ENCODE data around the gene STOML2. TPM values are rescaled to one million over a fixed set of nuclear protein-coding genes. Genes with fewer than 3 reads are reported as not detected.
A peak's percentile ranks its signal among the peaks of the same experiment; 100 is the strongest.

Gene STOML2
- total RNA-seq, 1 experiment from 2014 or later: 214 TPM

DNA sequence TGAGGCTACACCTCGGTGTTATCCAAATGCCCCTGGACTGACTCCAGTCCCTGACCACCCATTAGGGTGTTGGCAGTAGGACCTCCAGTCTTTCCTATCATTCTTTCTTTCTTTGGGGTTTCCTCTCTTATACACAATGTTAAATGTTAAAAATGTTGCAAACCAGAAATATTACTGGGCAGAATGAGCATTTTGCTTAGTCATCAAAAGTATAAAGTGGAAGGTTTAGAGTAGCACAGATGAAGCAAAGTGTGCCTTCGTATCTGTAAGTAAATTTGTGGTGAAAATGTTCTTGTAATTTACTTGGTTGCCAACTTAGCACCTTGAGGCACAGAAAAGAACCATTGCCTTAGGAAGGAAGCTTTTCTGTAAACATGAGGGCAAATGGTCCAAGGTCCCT lies 37.2 kb upstream of the STOML2 start:
- Mint-ChIP-seq H3K4me3 (no peak overlapping the region), H3K36me3 (peaks cover 34% of the 10 kb centered on the region), H3K27ac (no peak overlapping the region), H3K9me3 (peaks cover 48% of the 10 kb centered on the region), H3K27me3 (ENCODE audit: low read depth) (peaks cover 13% of the 10 kb centered on the region), H3K4me1 (no peaks in the 10 kb centered on the region)
- DNase-seq (ENCODE audit: low spot score) (no peak), ATAC-seq (no peak)
- CTCF ChIA-PET: interaction anchor here (1.2 kb wide), 1 partner anchor 21 kb away, joined by 4 read pairs; the partner anchor contains the start of gene UNC13B
- POLR2A ChIA-PET: interaction anchor here (0.5 kb wide), 1 partner anchor 956 kb away, joined by 5 read pairs; no protein-coding TSS in a partner anchor
- TF ChIP-seq, protein P1, sequence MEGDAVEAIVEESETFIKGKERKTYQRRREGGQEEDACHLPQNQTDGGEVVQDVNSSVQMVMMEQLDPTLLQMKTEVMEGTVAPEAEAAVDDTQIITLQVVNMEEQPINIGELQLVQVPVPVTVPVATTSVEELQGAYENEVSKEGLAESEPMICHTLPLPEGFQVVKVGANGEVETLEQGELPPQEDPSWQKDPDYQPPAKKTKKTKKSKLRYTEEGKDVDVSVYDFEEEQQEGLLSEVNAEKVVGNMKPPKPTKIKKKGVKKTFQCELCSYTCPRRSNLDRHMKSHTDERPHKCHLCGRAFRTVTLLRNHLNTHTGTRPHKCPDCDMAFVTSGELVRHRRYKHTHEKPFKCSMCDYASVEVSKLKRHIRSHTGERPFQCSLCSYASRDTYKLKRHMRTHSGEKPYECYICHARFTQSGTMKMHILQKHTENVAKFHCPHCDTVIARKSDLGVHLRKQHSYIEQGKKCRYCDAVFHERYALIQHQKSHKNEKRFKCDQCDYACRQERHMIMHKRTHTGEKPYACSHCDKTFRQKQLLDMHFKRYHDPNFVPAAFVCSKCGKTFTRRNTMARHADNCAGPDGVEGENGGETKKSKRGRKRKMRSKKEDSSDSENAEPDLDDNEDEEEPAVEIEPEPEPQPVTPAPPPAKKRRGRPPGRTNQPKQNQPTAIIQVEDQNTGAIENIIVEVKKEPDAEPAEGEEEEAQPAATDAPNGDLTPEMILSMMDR (IDR thresholded peaks at IDR 0.05): 0 out of 2 replicates have a peak, but pooled peaks have one; percentile 36
- TF ChIP-seq, protein P2, sequence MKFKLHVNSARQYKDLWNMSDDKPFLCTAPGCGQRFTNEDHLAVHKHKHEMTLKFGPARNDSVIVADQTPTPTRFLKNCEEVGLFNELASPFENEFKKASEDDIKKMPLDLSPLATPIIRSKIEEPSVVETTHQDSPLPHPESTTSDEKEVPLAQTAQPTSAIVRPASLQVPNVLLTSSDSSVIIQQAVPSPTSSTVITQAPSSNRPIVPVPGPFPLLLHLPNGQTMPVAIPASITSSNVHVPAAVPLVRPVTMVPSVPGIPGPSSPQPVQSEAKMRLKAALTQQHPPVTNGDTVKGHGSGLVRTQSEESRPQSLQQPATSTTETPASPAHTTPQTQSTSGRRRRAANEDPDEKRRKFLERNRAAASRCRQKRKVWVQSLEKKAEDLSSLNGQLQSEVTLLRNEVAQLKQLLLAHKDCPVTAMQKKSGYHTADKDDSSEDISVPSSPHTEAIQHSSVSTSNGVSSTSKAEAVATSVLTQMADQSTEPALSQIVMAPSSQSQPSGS (CRISPR knock-in tag; IDR thresholded peaks at IDR 0.05; ENCODE audit: borderline replicate concordance, low read depth): no peak

DNA sequence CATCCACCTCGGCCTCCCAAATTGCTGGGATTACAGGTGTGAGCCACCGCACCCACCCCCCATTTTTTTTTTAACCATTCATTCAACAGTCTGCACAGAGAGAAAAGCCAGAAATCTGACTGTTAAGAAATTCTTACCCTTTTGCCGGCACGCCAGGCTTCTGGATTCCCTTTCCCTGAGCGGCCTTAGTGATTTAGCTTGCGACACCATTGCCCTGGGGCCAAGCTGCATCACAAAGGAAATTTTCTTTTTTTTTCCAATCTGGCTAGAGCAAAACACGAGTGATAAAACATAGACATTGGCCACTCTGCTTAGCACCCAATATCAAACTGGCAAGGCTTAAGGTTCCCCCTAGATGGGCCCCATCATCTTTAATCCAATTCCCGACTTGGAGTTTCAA lies 33.9 kb upstream of the STOML2 start:
- peaks cover 52% of the 10 kb centered on the region for H3K9me3 Mint-ChIP-seq
- no peak overlapping the region for H3K4me3 Mint-ChIP-seq
- peaks cover 5% of the 10 kb centered on the region for H3K27me3 Mint-ChIP-seq (ENCODE audit: low read depth)
- H3K36me3 Mint-ChIP-seq: peaks cover 30% of the 10 kb centered on the region
- H3K4me1 Mint-ChIP-seq: no peaks in the 10 kb centered on the region
- TF ChIP-seq EMX1 (CRISPR knock-in tag; IDR thresholded peaks at IDR 0.05) (no peak), ZNF138 (CRISPR knock-in tag; conservative IDR thresholded peaks at IDR 0.05) (no peak), ZNF317 (CRISPR knock-in tag; IDR thresholded peaks at IDR 0.05; ENCODE audit: borderline replicate concordance, low read depth) (no peak), USF1 (CRISPR knock-in tag; IDR thresholded peaks at IDR 0.05) (no peak)
- no peak overlapping the region for H3K27ac Mint-ChIP-seq
- ChIA-PET CTCF (no interaction called here), POLR2A (interaction anchor here (0.7 kb wide), 1 partner anchor 458 kb away, joined by 4 read pairs; no protein-coding TSS in a partner anchor)
- DNase-seq (ENCODE audit: low spot score) (no peak), ATAC-seq (no peak)

GRCh38 chr9:35135988-35136387 lies 33.1 kb upstream of the STOML2 start:
- Mint-ChIP-seq H3K36me3 (peaks cover 27% of the 10 kb centered on the region), H3K4me1 (no peaks in the 10 kb centered on the region), H3K9me3 (peaks cover 50% of the 10 kb centered on the region), H3K27me3 (ENCODE audit: low read depth) (peaks cover 5% of the 10 kb centered on the region), H3K27ac (no peak overlapping the region), H3K4me3 (no peak overlapping the region)
- DNase-seq (ENCODE audit: low spot score) (no peak), ATAC-seq (no peak)
- POLR2A ChIA-PET: no interaction called here
- CTCF ChIA-PET: interaction anchor here (0.5 to 2.0 kb wide), 3 partner anchors 11 to 20 kb away, joined by 3 to 6 read pairs (median 4); partner anchors contain the start of gene ATOSB
- TF ChIP-seq NR2C2 (CRISPR knock-in tag; IDR thresholded peaks at IDR 0.05) (no peak), ZNF263 (CRISPR knock-in tag; IDR thresholded peaks at IDR 0.05; ENCODE audit: low read depth) (no peak), ELF4 (CRISPR knock-in tag; IDR thresholded peaks at IDR 0.05; ENCODE audit: low read depth) (no peak), ZNF317 (CRISPR knock-in tag; IDR thresholded peaks at IDR 0.05; ENCODE audit: borderline replicate concordance, low read depth) (no peak), GABPB1 (CRISPR knock-in tag; IDR thresholded peaks at IDR 0.05) (no peak)
- TF ChIP-seq, protein P3, sequence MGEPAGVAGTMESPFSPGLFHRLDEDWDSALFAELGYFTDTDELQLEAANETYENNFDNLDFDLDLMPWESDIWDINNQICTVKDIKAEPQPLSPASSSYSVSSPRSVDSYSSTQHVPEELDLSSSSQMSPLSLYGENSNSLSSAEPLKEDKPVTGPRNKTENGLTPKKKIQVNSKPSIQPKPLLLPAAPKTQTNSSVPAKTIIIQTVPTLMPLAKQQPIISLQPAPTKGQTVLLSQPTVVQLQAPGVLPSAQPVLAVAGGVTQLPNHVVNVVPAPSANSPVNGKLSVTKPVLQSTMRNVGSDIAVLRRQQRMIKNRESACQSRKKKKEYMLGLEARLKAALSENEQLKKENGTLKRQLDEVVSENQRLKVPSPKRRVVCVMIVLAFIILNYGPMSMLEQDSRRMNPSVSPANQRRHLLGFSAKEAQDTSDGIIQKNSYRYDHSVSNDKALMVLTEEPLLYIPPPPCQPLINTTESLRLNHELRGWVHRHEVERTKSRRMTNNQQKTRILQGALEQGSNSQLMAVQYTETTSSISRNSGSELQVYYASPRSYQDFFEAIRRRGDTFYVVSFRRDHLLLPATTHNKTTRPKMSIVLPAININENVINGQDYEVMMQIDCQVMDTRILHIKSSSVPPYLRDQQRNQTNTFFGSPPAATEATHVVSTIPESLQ (CRISPR knock-in tag; IDR thresholded peaks at IDR 0.05): no peak

GRCh38 chr9:35134920-35135319 lies 32.0 kb upstream of the STOML2 start:
- no peak overlapping the region for H3K4me3 Mint-ChIP-seq
- no peak for ATAC-seq
- no peak for DNase-seq (ENCODE audit: low spot score)
- no peak overlapping the region for H3K27ac Mint-ChIP-seq
- H3K4me1 Mint-ChIP-seq: no peaks in the 10 kb centered on the region
- peaks cover 45% of the 10 kb centered on the region for H3K9me3 Mint-ChIP-seq
- H3K27me3 Mint-ChIP-seq (ENCODE audit: low read depth): peaks cover 3% of the 10 kb centered on the region; the same call in 1 of the 2 replicates
- ChIA-PET CTCF (interaction anchor here (2.0 kb wide), 1 partner anchor 19 kb away, joined by 6 read pairs; the partner anchor contains the start of gene ATOSB), POLR2A (no interaction called here)
- peaks cover 24% of the 10 kb centered on the region for H3K36me3 Mint-ChIP-seq
- TF ChIP-seq GABPB1 (CRISPR knock-in tag; IDR thresholded peaks at IDR 0.05) (no peak), HMGXB4 (CRISPR knock-in tag; IDR thresholded peaks at IDR 0.05) (no peak), ZNF416 (CRISPR knock-in tag; IDR thresholded peaks at IDR 0.05) (no peak), FOXJ3 (CRISPR knock-in tag; IDR thresholded peaks at IDR 0.05; ENCODE audit: borderline replicate concordance) (no peak), CREB1 (CRISPR knock-in tag; IDR thresholded peaks at IDR 0.05) (no peak), TP53 (CRISPR knock-in tag; IDR thresholded peaks at IDR 0.05) (no peak), SMAD3 (CRISPR knock-in tag; IDR thresholded peaks at IDR 0.05; ENCODE audit: borderline replicate concordance) (no peak), GTF2I (CRISPR knock-in tag; conservative IDR thresholded peaks at IDR 0.05) (no peak)

All from WTC11 (cell line).